ENCODE data around the gene DGKI.

Gene DGKI

GRCh38 chr7:137669706-137670105, 177.1 kb downstream of the DGKI start:
- Histone ChIP-seq H3K9me3 (ENCODE audit: insufficient read depth, low read length) (no peaks in the 10 kb centered on the region), H3K4me1 (ENCODE audit: insufficient read depth, insufficient read length) (no peaks in the 10 kb centered on the region), H3K4me3 (ENCODE audit: insufficient read length, low read depth) (no peak overlapping the region), H3K9ac (ENCODE audit: insufficient read length, low read depth) (no peak overlapping the region), H3K36me3 (ENCODE audit: insufficient read depth, insufficient read length, low read length) (no peaks in the 10 kb centered on the region), H3K27me3 (ENCODE audit: insufficient read depth, insufficient read length) (no peaks in the 10 kb centered on the region)
- TF ChIP-seq YY1 (IDR thresholded peaks at IDR 0.05; ENCODE audit: insufficient read depth, insufficient read length), result no peak
- no peak for TF ChIP-seq SUZ12 (IDR thresholded peaks at IDR 0.05; ENCODE audit: extremely low read depth, insufficient read depth, insufficient read length)
- TF ChIP-seq ZNF274 (IDR thresholded peaks at IDR 0.05; ENCODE audit: low read depth, low read length), result no peak
- no peak for DNase-seq (ENCODE audit: low read depth, low spot score)

GRCh38 chr7:137668404-137668803, 178.4 kb downstream of the DGKI start:
- Histone ChIP-seq H3K4me1 (ENCODE audit: insufficient read depth, insufficient read length) (no peaks in the 10 kb centered on the region), H3K4me3 (ENCODE audit: insufficient read length, low read depth) (no peak overlapping the region), H3K9me3 (ENCODE audit: insufficient read depth, low read length) (no peaks in the 10 kb centered on the region), H3K36me3 (ENCODE audit: insufficient read depth, insufficient read length, low read length) (no peaks in the 10 kb centered on the region), H3K27me3 (ENCODE audit: insufficient read depth, insufficient read length) (no peaks in the 10 kb centered on the region), H3K9ac (ENCODE audit: insufficient read length, low read depth) (no peak overlapping the region)
- DNase-seq (ENCODE audit: low read depth, low spot score), result no peak
- TF ChIP-seq YY1 (IDR thresholded peaks at IDR 0.05; ENCODE audit: insufficient read depth, insufficient read length), result no peak
- TF ChIP-seq SUZ12 (IDR thresholded peaks at IDR 0.05; ENCODE audit: extremely low read depth, insufficient read depth, insufficient read length), result no peak
- TF ChIP-seq ZNF274 (IDR thresholded peaks at IDR 0.05; ENCODE audit: low read depth, low read length), result no peak

GRCh38 chr7:137667633-137668387, 179.0 kb downstream of the DGKI start:
- no peak for DNase-seq (ENCODE audit: low read depth, low spot score)
- TF ChIP-seq YY1 (IDR thresholded peaks at IDR 0.05; ENCODE audit: insufficient read depth, insufficient read length), result no peak
- Histone ChIP-seq H3K9me3 (ENCODE audit: insufficient read depth, low read length) (no peaks in the 10 kb centered on the region), H3K4me3 (ENCODE audit: insufficient read length, low read depth) (no peak overlapping the region), H3K36me3 (ENCODE audit: insufficient read depth, insufficient read length, low read length) (no peaks in the 10 kb centered on the region), H3K27me3 (ENCODE audit: insufficient read depth, insufficient read length) (no peaks in the 10 kb centered on the region), H3K9ac (ENCODE audit: insufficient read length, low read depth) (no peak overlapping the region), H3K4me1 (ENCODE audit: insufficient read depth, insufficient read length) (no peaks in the 10 kb centered on the region)

- Histone ChIP-seq H3K4me1 (ENCODE audit: insufficient read depth, insufficient read length) (no peaks in the 10 kb centered on the region), H3K9ac (ENCODE audit: insufficient read length, low read depth) (no peak overlapping the region)
Measured at GRCh38 chr7:137664846-137665245, 181.9 kb downstream of the DGKI start.

GRCh38 chr7:137661634-137662033, 185.1 kb downstream of the DGKI start:
- Histone ChIP-seq H3K9ac (ENCODE audit: insufficient read length, low read depth) (no peak overlapping the region), H3K36me3 (ENCODE audit: insufficient read depth, insufficient read length, low read length) (no peaks in the 10 kb centered on the region), H3K27me3 (ENCODE audit: insufficient read depth, insufficient read length) (no peaks in the 10 kb centered on the region), H3K9me3 (ENCODE audit: insufficient read depth, low read length) (no peaks in the 10 kb centered on the region), H3K4me1 (ENCODE audit: insufficient read depth, insufficient read length) (peaks cover 7% of the 10 kb centered on the region), H3K4me3 (ENCODE audit: insufficient read length, low read depth) (no peak overlapping the region)
- DNase-seq (ENCODE audit: low read depth, low spot score), result peak; percentile 89
- TF ChIP-seq SUZ12 (IDR thresholded peaks at IDR 0.05; ENCODE audit: extremely low read depth, insufficient read depth, insufficient read length) (no peak), YY1 (IDR thresholded peaks at IDR 0.05; ENCODE audit: insufficient read depth, insufficient read length) (no peak), ZNF274 (IDR thresholded peaks at IDR 0.05; ENCODE audit: low read depth, low read length) (no peak)

More at GRCh38 chr7:137664846-137665245, 181.9 kb downstream of the DGKI start:
- Histone ChIP-seq H3K27me3 (ENCODE audit: insufficient read depth, insufficient read length) (no peaks in the 10 kb centered on the region), H3K4me3 (ENCODE audit: insufficient read length, low read depth) (no peak overlapping the region), H3K9me3 (ENCODE audit: insufficient read depth, low read length) (no peaks in the 10 kb centered on the region), H3K36me3 (ENCODE audit: insufficient read depth, insufficient read length, low read length) (no peaks in the 10 kb centered on the region)
- TF ChIP-seq SUZ12 (IDR thresholded peaks at IDR 0.05; ENCODE audit: extremely low read depth, insufficient read depth, insufficient read length) (no peak), YY1 (IDR thresholded peaks at IDR 0.05; ENCODE audit: insufficient read depth, insufficient read length) (no peak), ZNF274 (IDR thresholded peaks at IDR 0.05; ENCODE audit: low read depth, low read length) (no peak)
- DNase-seq (ENCODE audit: low read depth, low spot score), result no peak

- Histone ChIP-seq H3K27me3 (ENCODE audit: insufficient read depth, insufficient read length) (no peaks in the 10 kb centered on the region), H3K4me1 (ENCODE audit: insufficient read depth, insufficient read length) (peaks cover 7% of the 10 kb centered on the region), H3K36me3 (ENCODE audit: insufficient read depth, insufficient read length, low read length) (no peaks in the 10 kb centered on the region), H3K4me3 (ENCODE audit: insufficient read length, low read depth) (no peak overlapping the region), H3K9me3 (ENCODE audit: insufficient read depth, low read length) (no peaks in the 10 kb centered on the region), H3K9ac (ENCODE audit: insufficient read length, low read depth) (peak overlapping the region; percentile 45)
- TF ChIP-seq YY1 (IDR thresholded peaks at IDR 0.05; ENCODE audit: insufficient read depth, insufficient read length) (no peak), SUZ12 (IDR thresholded peaks at IDR 0.05; ENCODE audit: extremely low read depth, insufficient read depth, insufficient read length) (no peak), ZNF274 (IDR thresholded peaks at IDR 0.05; ENCODE audit: low read depth, low read length) (no peak)
- peak; percentile 46 for DNase-seq (ENCODE audit: low read depth, low spot score)
Measured at GRCh38 chr7:137658190-137658900, 188.4 kb downstream of the DGKI start.

- Histone ChIP-seq H3K36me3 (ENCODE audit: insufficient read depth, insufficient read length, low read length) (no peaks in the 10 kb centered on the region), H3K9me3 (ENCODE audit: insufficient read depth, low read length) (no peaks in the 10 kb centered on the region), H3K4me1 (ENCODE audit: insufficient read depth, insufficient read length) (peaks cover 7% of the 10 kb centered on the region), H3K9ac (ENCODE audit: insufficient read length, low read depth) (no peak overlapping the region), H3K4me3 (ENCODE audit: insufficient read length, low read depth) (no peak overlapping the region), H3K27me3 (ENCODE audit: insufficient read depth, insufficient read length) (no peaks in the 10 kb centered on the region)
- DNase-seq (ENCODE audit: low read depth, low spot score), result no peak
- TF ChIP-seq SUZ12 (IDR thresholded peaks at IDR 0.05; ENCODE audit: extremely low read depth, insufficient read depth, insufficient read length), result no peak
- TF ChIP-seq YY1 (IDR thresholded peaks at IDR 0.05; ENCODE audit: insufficient read depth, insufficient read length), result no peak
- TF ChIP-seq ZNF274 (IDR thresholded peaks at IDR 0.05; ENCODE audit: low read depth, low read length), result no peak
Measured at GRCh38 chr7:137657476-137658189, 189.1 kb downstream of the DGKI start.

All from NT2/D1 (cell line).